ENCODE measurements around the gene CCL22.

CCL22 gene

GRCh38 chr16:57385083-57385482 lies 26.5 kb downstream of the CCL22 start:
- TF ChIP-seq USF1 (IDR thresholded peaks at IDR 0.05) (no peak), CEBPB (IDR thresholded peaks at IDR 0.05) (no peak), MAX (IDR thresholded peaks at IDR 0.05) (no peak), EGR1 (IDR thresholded peaks at IDR 0.05) (no peak), TEAD4 (IDR thresholded peaks at IDR 0.05) (no peak), CREB1 (IDR thresholded peaks at IDR 0.05; ENCODE audit: low read depth) (no peak), TCF12 (IDR thresholded peaks at IDR 0.05; ENCODE audit: low read depth) (no peak), ZBTB7A (IDR thresholded peaks at IDR 0.05; ENCODE audit: low read depth) (no peak), YY1 (IDR thresholded peaks at IDR 0.05; ENCODE audit: low read depth) (no peak), REST (IDR thresholded peaks at IDR 0.05; ENCODE audit: low read depth) (no peak), NFIC (IDR thresholded peaks at IDR 0.05) (no peak), RAD21 (IDR thresholded peaks at IDR 0.05; ENCODE audit: low read depth) (no peak), EP300 (IDR thresholded peaks at IDR 0.05; ENCODE audit: borderline replicate concordance) (no peak), FOXM1 (IDR thresholded peaks at IDR 0.05; ENCODE audit: borderline replicate concordance, low read depth) (no peak), TAF1 (IDR thresholded peaks at IDR 0.05; ENCODE audit: low read depth) (no peak)

- TF ChIP-seq YY1 (IDR thresholded peaks at IDR 0.05; ENCODE audit: low read depth) = no peak
- no peak for TF ChIP-seq EP300 (IDR thresholded peaks at IDR 0.05; ENCODE audit: borderline replicate concordance)
Measured at GRCh38 chr16:57386381-57386951, 27.9 kb downstream of the CCL22 start.

- TF ChIP-seq FOXM1 (IDR thresholded peaks at IDR 0.05; ENCODE audit: borderline replicate concordance, low read depth) (no peak), EP300 (IDR thresholded peaks at IDR 0.05; ENCODE audit: borderline replicate concordance) (no peak), USF1 (IDR thresholded peaks at IDR 0.05) (no peak), CREB1 (IDR thresholded peaks at IDR 0.05; ENCODE audit: low read depth) (no peak), RAD21 (IDR thresholded peaks at IDR 0.05; ENCODE audit: low read depth) (no peak), TAF1 (IDR thresholded peaks at IDR 0.05; ENCODE audit: low read depth) (no peak), EGR1 (IDR thresholded peaks at IDR 0.05) (no peak), NFIC (IDR thresholded peaks at IDR 0.05) (no peak), REST (IDR thresholded peaks at IDR 0.05; ENCODE audit: low read depth) (no peak), ZBTB7A (IDR thresholded peaks at IDR 0.05; ENCODE audit: low read depth) (no peak)
Measured at GRCh38 chr16:57387598-57388354, 29.2 kb downstream of the CCL22 start.

- no peak for TF ChIP-seq MAX (IDR thresholded peaks at IDR 0.05)
- TF ChIP-seq REST (IDR thresholded peaks at IDR 0.05; ENCODE audit: low read depth) = no peak
- TF ChIP-seq NFIC (IDR thresholded peaks at IDR 0.05) = no peak
- no peak for TF ChIP-seq RAD21 (IDR thresholded peaks at IDR 0.05; ENCODE audit: low read depth)
- no peak for TF ChIP-seq ZBTB7A (IDR thresholded peaks at IDR 0.05; ENCODE audit: low read depth)
- no peak for TF ChIP-seq TAF1 (IDR thresholded peaks at IDR 0.05; ENCODE audit: low read depth)
- TF ChIP-seq FOXM1 (IDR thresholded peaks at IDR 0.05; ENCODE audit: borderline replicate concordance, low read depth) = no peak
Measured at GRCh38 chr16:57388359-57389086, 29.9 kb downstream of the CCL22 start.

Data from Ishikawa (cell line).